Measurements from ENCODE around the gene ARPC1B.
"Not testable (repeated sequence)": the region's sequence is repeated elsewhere in the genome, so short reads cannot be mapped to it uniquely, and the experiment has no call there.

Gene ARPC1B

GRCh38 chr7:99428972-99429566 lies 54.5 kb downstream of the ARPC1B start:
- H2AK5ac ChIP-seq (ENCODE audit: low read depth, low read length): no peak overlapping the region
- no peaks in the 10 kb centered on the region for H3K27me3 ChIP-seq (ENCODE audit: control insufficient read depth in 3 of 3, insufficient read depth in 3 of 3, low read depth in 1 of 3, low read length in 3 of 3)
- H3K4me1 ChIP-seq (ENCODE audit: control insufficient read depth in 2 of 2, insufficient read depth in 1 of 2, low read depth in 1 of 2, low read length in 2 of 2): no peaks in the 10 kb centered on the region
- H4K91ac ChIP-seq (ENCODE audit: low read depth, low read length, poor library complexity): no peak overlapping the region
- no peak overlapping the region for H3K27ac ChIP-seq (replicated peaks; ENCODE audit: low read length)
- no peak overlapping the region for H2BK12ac ChIP-seq (ENCODE audit: low read length)
- H3K36me3 ChIP-seq (replicated peaks in 1 of 2; ENCODE audit: control insufficient read depth in 2 of 2, insufficient read depth in 2 of 2, low read length in 2 of 2): peaks cover 50 to 76% of the 10 kb centered on the region in 2 donors
- H3K23ac ChIP-seq (ENCODE audit: low read depth, low read length, poor library complexity): no peak overlapping the region
- no peak overlapping the region for H2BK15ac ChIP-seq (ENCODE audit: low read length)
- no peak for DNase-seq (ENCODE audit: low spot score)
- no peak overlapping the region for H3K4me2 ChIP-seq (ENCODE audit: insufficient read depth, low read length, poor library complexity, severe bottlenecking)
- H2BK120ac ChIP-seq (ENCODE audit: low read depth, low read length): no peak overlapping the region
- WGBS, 2 donors (ENCODE audit: extremely low coverage in 2 of 2, insufficient read length in 2 of 2, insufficient replicate concordance in 1 of 2): no CpG with 5 or more reads among the region's 10 CpGs
- no peaks in the 10 kb centered on the region for H3K9me3 ChIP-seq (replicated peaks in 1 of 2; ENCODE audit: control insufficient read depth in 2 of 2, insufficient read depth in 1 of 2, low read depth in 1 of 2, low read length in 2 of 2)
- H3K14ac ChIP-seq (ENCODE audit: low read length): no peak overlapping the region
- peaks cover 4% of the 10 kb centered on the region for H3K79me1 ChIP-seq (ENCODE audit: low read depth, low read length)
- H2BK5ac ChIP-seq (ENCODE audit: low read length): no peak overlapping the region
- no peak overlapping the region for H3K4me3 ChIP-seq (ENCODE audit: low read length in 2 of 2)
- H3K9ac ChIP-seq (ENCODE audit: low read depth, low read length, poor library complexity): no peak overlapping the region
- no peak overlapping the region for H3K18ac ChIP-seq (ENCODE audit: low read length)
- H4K8ac ChIP-seq (ENCODE audit: low read depth, low read length): peak overlapping the region; percentile 17
- H2AFZ ChIP-seq (ENCODE audit: low read length): no peak overlapping the region
- H3K4ac ChIP-seq (ENCODE audit: low read length): no peak overlapping the region

DNA sequence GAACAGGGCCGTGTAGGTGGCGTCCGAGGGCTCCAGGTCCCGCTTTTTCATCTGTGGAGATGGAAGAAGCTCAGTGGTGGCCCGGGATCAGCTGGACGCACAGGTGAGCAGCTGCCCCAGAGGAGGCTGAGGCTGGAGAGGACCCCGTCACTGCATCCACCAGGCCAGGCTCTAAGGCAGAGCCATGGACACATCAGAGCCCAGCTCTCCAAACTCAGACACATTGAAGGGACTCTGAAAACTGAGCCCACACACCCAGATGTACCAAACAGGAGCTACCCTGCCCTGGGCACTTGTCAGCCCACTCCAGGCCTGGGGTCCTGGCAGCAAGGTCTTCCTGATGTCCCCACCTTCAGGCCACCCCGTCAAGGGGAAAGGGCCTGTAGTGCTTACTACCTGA lies 55.2 kb downstream of the ARPC1B start:
- H3K9ac ChIP-seq (ENCODE audit: low read depth, low read length, poor library complexity): no peak overlapping the region
- no peak overlapping the region for H4K8ac ChIP-seq (ENCODE audit: low read depth, low read length)
- no peak overlapping the region for H3K14ac ChIP-seq (ENCODE audit: low read length)
- H3K4me2 ChIP-seq (ENCODE audit: insufficient read depth, low read length, poor library complexity, severe bottlenecking): no peak overlapping the region
- H3K36me3 ChIP-seq (replicated peaks in 1 of 2; ENCODE audit: control insufficient read depth in 2 of 2, insufficient read depth in 2 of 2, low read length in 2 of 2): peaks cover 48 to 76% of the 10 kb centered on the region in 2 donors
- no peaks in the 10 kb centered on the region for H3K4me1 ChIP-seq (ENCODE audit: control insufficient read depth in 2 of 2, insufficient read depth in 1 of 2, low read depth in 1 of 2, low read length in 2 of 2)
- no peak overlapping the region for H2AFZ ChIP-seq (ENCODE audit: low read length)
- no peaks in the 10 kb centered on the region for H3K9me3 ChIP-seq (replicated peaks in 1 of 2; ENCODE audit: control insufficient read depth in 2 of 2, insufficient read depth in 1 of 2, low read depth in 1 of 2, low read length in 2 of 2)
- no peak overlapping the region for H3K23ac ChIP-seq (ENCODE audit: low read depth, low read length, poor library complexity)
- H3K18ac ChIP-seq (ENCODE audit: low read length): no peak overlapping the region
- peaks cover 5% of the 10 kb centered on the region for H3K79me1 ChIP-seq (ENCODE audit: low read depth, low read length)
- H4K91ac ChIP-seq (ENCODE audit: low read depth, low read length, poor library complexity): no peak overlapping the region
- H2BK120ac ChIP-seq (ENCODE audit: low read depth, low read length): no peak overlapping the region
- H2BK5ac ChIP-seq (ENCODE audit: low read length): no peak overlapping the region
- H3K4ac ChIP-seq (ENCODE audit: low read length): no peak overlapping the region
- H2BK12ac ChIP-seq (ENCODE audit: low read length): no peak overlapping the region
- H3K27me3 ChIP-seq (ENCODE audit: control insufficient read depth in 3 of 3, insufficient read depth in 3 of 3, low read depth in 1 of 3, low read length in 3 of 3): no peaks in the 10 kb centered on the region
- H2AK5ac ChIP-seq (ENCODE audit: low read depth, low read length): no peak overlapping the region
- H2BK15ac ChIP-seq (ENCODE audit: low read length): no peak overlapping the region
- no peak overlapping the region for H3K4me3 ChIP-seq (ENCODE audit: low read length in 2 of 2)
- DNase-seq (ENCODE audit: low spot score): no peak
- no CpG with 5 or more reads among the region's 8 CpGs for WGBS, 2 donors (ENCODE audit: extremely low coverage in 2 of 2, insufficient read length in 2 of 2, insufficient replicate concordance in 1 of 2)
- no peak overlapping the region for H3K27ac ChIP-seq (replicated peaks; ENCODE audit: low read length)

DNA sequence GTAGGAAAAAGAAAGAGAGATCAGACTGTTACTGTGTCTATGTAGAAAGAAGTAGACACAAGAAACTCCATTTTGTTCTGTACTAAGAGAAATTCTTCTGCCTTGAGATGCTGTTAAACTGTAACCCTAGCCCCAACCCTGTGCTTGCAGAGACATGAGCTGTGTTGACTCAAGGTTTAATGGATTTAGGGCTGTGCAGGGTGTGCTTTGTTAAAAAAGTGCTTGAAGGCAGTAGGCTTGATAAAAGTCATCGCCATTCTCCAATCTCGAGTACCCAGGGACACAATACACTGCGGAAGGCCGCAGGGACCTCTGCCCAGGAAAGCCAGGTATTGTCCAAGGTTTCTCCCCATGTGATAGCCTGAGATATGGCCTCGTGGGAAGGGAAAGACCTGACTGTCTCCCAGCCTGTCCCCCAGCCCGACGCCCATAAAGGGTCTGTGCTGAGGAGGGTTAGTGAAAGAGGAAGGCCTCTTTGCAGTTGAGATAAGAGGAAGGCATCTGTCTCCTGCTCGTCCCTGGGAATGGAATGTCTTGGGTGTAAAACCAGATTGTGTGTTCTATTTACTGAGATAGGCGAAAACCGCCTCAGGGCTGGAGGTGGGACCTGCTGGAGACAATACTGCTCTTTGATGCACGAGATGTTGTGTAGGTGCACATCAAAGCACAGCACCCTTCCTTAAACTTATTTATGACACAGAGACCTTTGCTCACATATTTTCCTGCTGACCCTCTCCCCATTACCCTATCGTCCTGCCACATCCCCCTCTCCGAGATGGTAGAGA lies 57.4 kb downstream of the ARPC1B start:
- H3K23ac ChIP-seq (ENCODE audit: low read depth, low read length, poor library complexity); H2AFZ ChIP-seq (ENCODE audit: low read length); H2BK5ac ChIP-seq (ENCODE audit: low read length); H3K4me1 ChIP-seq (ENCODE audit: control insufficient read depth in 2 of 2, insufficient read depth in 1 of 2, low read depth in 1 of 2, low read length in 2 of 2); H3K14ac ChIP-seq (ENCODE audit: low read length); H3K27me3 ChIP-seq (ENCODE audit: control insufficient read depth in 3 of 3, insufficient read depth in 3 of 3, low read depth in 1 of 3, low read length in 3 of 3); H2BK15ac ChIP-seq (ENCODE audit: low read length); H3K9ac ChIP-seq (ENCODE audit: low read depth, low read length, poor library complexity); H3K4ac ChIP-seq (ENCODE audit: low read length); H2BK120ac ChIP-seq (ENCODE audit: low read depth, low read length); H2AK5ac ChIP-seq (ENCODE audit: low read depth, low read length); H3K9me3 ChIP-seq (replicated peaks in 1 of 2; ENCODE audit: control insufficient read depth in 2 of 2, insufficient read depth in 1 of 2, low read depth in 1 of 2, low read length in 2 of 2); H3K4me3 ChIP-seq (ENCODE audit: low read length in 2 of 2); H3K18ac ChIP-seq (ENCODE audit: low read length); H3K27ac ChIP-seq (replicated peaks; ENCODE audit: low read length); H3K79me1 ChIP-seq (ENCODE audit: low read depth, low read length); H3K4me2 ChIP-seq (ENCODE audit: insufficient read depth, low read length, poor library complexity, severe bottlenecking); H4K91ac ChIP-seq (ENCODE audit: low read depth, low read length, poor library complexity); H4K8ac ChIP-seq (ENCODE audit: low read depth, low read length); DNase-seq (ENCODE audit: low spot score); H2BK12ac ChIP-seq (ENCODE audit: low read length): not testable (repeated sequence)
- H3K36me3 ChIP-seq (replicated peaks in 1 of 2; ENCODE audit: control insufficient read depth in 2 of 2, insufficient read depth in 2 of 2, low read length in 2 of 2): peaks cover 45 to 79% of the 10 kb centered on the region in 2 donors
- WGBS, 2 donors (ENCODE audit: extremely low coverage in 2 of 2, insufficient read length in 2 of 2, insufficient replicate concordance in 1 of 2): no CpG with 5 or more reads among the region's 13 CpGs

DNA sequence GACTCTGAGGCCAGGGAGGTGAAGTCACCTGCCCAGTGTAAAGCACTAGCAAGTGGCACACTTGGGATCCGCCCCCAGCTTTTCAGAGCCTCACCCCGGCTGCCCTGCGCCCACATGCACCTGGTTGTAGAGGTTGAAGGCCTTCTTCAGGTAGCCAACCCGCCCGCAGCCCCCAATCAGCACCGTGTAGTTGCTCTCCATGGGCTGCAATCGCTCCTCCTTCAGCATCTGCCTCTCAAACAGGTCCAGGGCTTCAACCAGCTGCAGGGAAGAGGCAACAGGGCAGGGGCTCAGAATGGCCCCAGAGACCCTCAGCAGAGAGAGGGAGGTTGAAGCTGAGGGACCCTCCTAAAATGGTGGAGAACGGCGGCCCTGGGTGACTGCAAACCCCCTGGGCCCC lies 58.6 kb downstream of the ARPC1B start:
- no peak for DNase-seq (ENCODE audit: low spot score)
- Histone ChIP-seq H3K9ac (ENCODE audit: low read depth, low read length, poor library complexity) (no peak overlapping the region), H3K18ac (ENCODE audit: low read length) (no peak overlapping the region), H3K79me1 (ENCODE audit: low read depth, low read length) (peaks cover 6% of the 10 kb centered on the region), H3K23ac (ENCODE audit: low read depth, low read length, poor library complexity) (peak overlapping the region; percentile 43), H3K4ac (ENCODE audit: low read length) (no peak overlapping the region), H3K36me3 (replicated peaks in 1 of 2; ENCODE audit: control insufficient read depth in 2 of 2, insufficient read depth in 2 of 2, low read length in 2 of 2) (peaks cover 45 to 79% of the 10 kb centered on the region in 2 donors), H2BK5ac (ENCODE audit: low read length) (no peak overlapping the region), H2BK15ac (ENCODE audit: low read length) (no peak overlapping the region), H2AFZ (ENCODE audit: low read length) (no peak overlapping the region), H3K4me3 (ENCODE audit: low read length in 2 of 2) (no peak overlapping the region), H3K4me2 (ENCODE audit: insufficient read depth, low read length, poor library complexity, severe bottlenecking) (no peak overlapping the region), H3K14ac (ENCODE audit: low read length) (no peak overlapping the region), H2AK5ac (ENCODE audit: low read depth, low read length) (no peak overlapping the region), H3K9me3 (replicated peaks in 1 of 2; ENCODE audit: control insufficient read depth in 2 of 2, insufficient read depth in 1 of 2, low read depth in 1 of 2, low read length in 2 of 2) (no peaks in the 10 kb centered on the region), H2BK120ac (ENCODE audit: low read depth, low read length) (no peak overlapping the region), H3K27ac (replicated peaks; ENCODE audit: low read length) (no peak overlapping the region), H2BK12ac (ENCODE audit: low read length) (no peak overlapping the region), H3K27me3 (ENCODE audit: control insufficient read depth in 3 of 3, insufficient read depth in 3 of 3, low read depth in 1 of 3, low read length in 3 of 3) (no peaks in the 10 kb centered on the region), H3K4me1 (ENCODE audit: control insufficient read depth in 2 of 2, insufficient read depth in 1 of 2, low read depth in 1 of 2, low read length in 2 of 2) (peaks cover 2 to 5% of the 10 kb centered on the region in 2 donors), H4K8ac (ENCODE audit: low read depth, low read length) (no peak overlapping the region), H4K91ac (ENCODE audit: low read depth, low read length, poor library complexity) (no peak overlapping the region)
- WGBS, 2 donors (ENCODE audit: extremely low coverage in 2 of 2, insufficient read length in 2 of 2, insufficient replicate concordance in 1 of 2): no CpG with 5 or more reads among the region's 9 CpGs
